MCF 10A (cell line): ENCODE data around the gene CDC45. TPM values are rescaled to one million over a fixed set of nuclear protein-coding genes. Genes with fewer than 3 reads are reported as not detected.

Source experiments
- BruUV-seq: library from RNA; stranded (reverse); fragments of 400-500 nt; replicated peaks from 2 replicates; lab custom pipeline; 2021; lab: Mats Ljungman, UMichigan
- CTCF ChIA-PET: fragments of 300-600 bp; sonication (Branson Sonifier 250); formaldehyde crosslinking; extraction: SDS; loops from one replicate; lab custom pipeline; 2021; ENCODE audit warnings: antibody characterized with exemption, inconsistent platforms; lab: Yijun Ruan, JAX
- POLR2A ChIA-PET: fragments of 300-600, 350-650 bp; sonication (Branson Sonifier 250); formaldehyde crosslinking; extraction: SDS; loops from one replicate; lab custom pipeline; 2020; ENCODE audit warnings: antibody characterized with exemption, inconsistent platforms; lab: Yijun Ruan, JAX
- DNase-seq: peaks from one replicate; pipeline ENCODE4 v3.0.0-alpha.2; 2018; ENCODE audit not compliant: unreplicated experiment
- H3K27ac Mint-ChIP-seq: one replicate; pipeline ENCODE4 v1.8.0; 2022; ENCODE audit warnings: mild to moderate bottlenecking, low read depth, mixed read lengths; ENCODE audit not compliant: unreplicated experiment
- H3K27me3 Mint-ChIP-seq: one replicate; pipeline ENCODE4 v1.8.0; 2022; ENCODE audit warnings: mixed read lengths; ENCODE audit not compliant: insufficient read depth, unreplicated experiment
- H3K36me3 Mint-ChIP-seq: one replicate; pipeline ENCODE4 v1.8.0; 2022; ENCODE audit warnings: mild to moderate bottlenecking, moderate library complexity, mixed read lengths; ENCODE audit not compliant: insufficient read depth, unreplicated experiment
- H3K4me1 Mint-ChIP-seq: one replicate; pipeline ENCODE4 v1.8.0; 2022; ENCODE audit warnings: mixed read lengths; ENCODE audit not compliant: insufficient read depth, unreplicated experiment
- H3K4me3 Mint-ChIP-seq: one replicate; pipeline ENCODE4 v1.8.0; 2022; ENCODE audit warnings: mild to moderate bottlenecking, moderate library complexity, mixed read lengths; ENCODE audit not compliant: unreplicated experiment
- H3K9me3 Mint-ChIP-seq: one replicate; pipeline ENCODE4 v1.8.0; 2022; ENCODE audit warnings: mixed read lengths; ENCODE audit not compliant: unreplicated experiment
- CTCF ChIP-seq: fragments of 200-600 bp; IDR thresholded peaks from one replicate; pipeline ENCODE4 v1.8.0; 2022; ENCODE audit warnings: antibody characterized with exemption, mild to moderate bottlenecking; ENCODE audit not compliant: unreplicated experiment
- intact Hi-C: fragments of 100-400 bp; cut with micrococcal nuclease; formaldehyde crosslinking; loops from 2 replicates; pipeline ENCODE4 v1.14.1; 2022
- total RNA-seq: library from RNA; stranded (reverse); gene quantifications from 2 replicates; pipeline ENCODE4 v1.2.3, GENCODE V29; 2022

The CDC45 gene
- total RNA-seq, 1 experiment from 2014 or later, result 18.6 TPM

GRCh38 chr22:19519041-19519926, 39.6 kb downstream of the CDC45 start:
- no peak for TF ChIP-seq CTCF
- intact Hi-C loops, result no loop called here
- Mint-ChIP-seq H3K9me3 (no peaks in the 10 kb centered on the region), H3K4me3 (no peak overlapping the region), H3K27me3 (no peaks in the 10 kb centered on the region), H3K27ac (no peak overlapping the region), H3K4me1 (no peaks in the 10 kb centered on the region), H3K36me3 (peaks cover 9% of the 10 kb centered on the region)
- no peak for DNase-seq
- ChIA-PET CTCF (interaction anchor here (0.5 kb wide), 1 partner anchor 391 kb away, joined by 3 read pairs; no protein-coding TSS in a partner anchor), POLR2A (no interaction called here)
- BruUV-seq, result no TSS peak

DNA sequence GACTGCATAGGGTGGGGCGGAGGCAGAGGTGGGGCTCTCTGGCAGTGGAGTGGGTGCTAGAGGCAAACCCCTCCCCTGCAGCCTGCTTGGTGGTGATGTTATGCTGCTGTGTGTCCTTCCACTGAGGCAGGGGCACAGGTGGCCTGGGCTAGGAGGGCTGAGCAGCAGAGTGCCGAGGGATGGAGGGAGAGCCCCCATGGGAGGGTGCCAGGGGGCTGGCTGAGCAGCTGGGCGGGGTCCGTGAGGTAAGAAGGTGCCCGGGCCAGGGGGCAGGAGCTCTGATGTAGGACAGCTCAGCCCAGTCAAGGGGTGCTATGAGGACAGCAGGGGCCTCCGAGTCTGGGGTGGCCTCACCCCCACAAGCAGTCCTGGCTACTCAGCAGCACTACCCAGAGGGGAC, 40.3 kb downstream of the CDC45 start:
- peaks cover 9% of the 10 kb centered on the region for H3K36me3 Mint-ChIP-seq
- ChIA-PET POLR2A (no interaction called here), CTCF (no interaction called here)
- no peaks in the 10 kb centered on the region for H3K27me3 Mint-ChIP-seq
- no TSS peak for BruUV-seq
- DNase-seq, result no peak
- no peaks in the 10 kb centered on the region for H3K9me3 Mint-ChIP-seq
- H3K27ac Mint-ChIP-seq, result no peak overlapping the region
- no peak overlapping the region for H3K4me3 Mint-ChIP-seq
- intact Hi-C loops, result no loop called here
- TF ChIP-seq CTCF, result no peak
- H3K4me1 Mint-ChIP-seq, result no peaks in the 10 kb centered on the region

DNA sequence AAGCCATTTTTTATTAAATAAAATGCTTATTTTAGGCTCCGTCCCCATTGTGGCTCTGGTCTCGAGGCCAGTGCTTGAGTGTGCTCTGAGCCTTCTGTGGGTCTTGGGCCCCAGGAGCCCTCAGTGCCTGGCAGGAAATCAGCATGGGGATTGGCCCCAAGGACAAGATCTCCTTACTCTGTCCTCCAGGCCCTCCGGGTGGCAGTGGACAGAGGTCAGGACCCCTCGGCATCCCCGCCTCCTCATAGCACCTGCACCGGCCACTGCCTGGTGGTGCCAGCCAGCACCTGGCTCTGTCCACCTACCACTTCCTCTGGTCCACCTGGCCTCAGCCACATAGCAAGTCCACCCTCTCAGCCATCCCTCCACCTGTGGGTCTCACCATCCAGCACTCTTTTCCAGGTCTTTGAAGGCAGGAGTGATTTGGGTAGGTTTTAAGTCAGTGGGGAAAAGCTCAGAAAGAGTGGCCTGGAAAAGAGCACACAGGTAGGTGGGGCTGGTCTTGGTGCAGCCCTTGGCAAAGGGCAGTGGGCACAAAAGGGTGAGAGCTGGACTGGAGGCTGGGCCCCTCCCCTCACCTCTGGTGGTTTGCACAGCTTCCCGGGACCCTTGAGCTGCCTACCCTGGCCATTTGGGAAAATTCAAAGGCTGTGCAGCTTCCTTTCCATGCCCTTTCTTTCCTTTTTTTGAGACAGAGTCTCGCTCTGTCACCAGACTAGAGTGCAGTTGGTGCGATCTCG, 41.0 kb downstream of the CDC45 start:
- H3K4me3 Mint-ChIP-seq, result no peak overlapping the region
- peaks cover 7% of the 10 kb centered on the region for H3K36me3 Mint-ChIP-seq
- no peak for DNase-seq
- ChIA-PET CTCF (no interaction called here), POLR2A (no interaction called here)
- intact Hi-C loops, result no loop called here
- H3K27ac Mint-ChIP-seq, result no peak overlapping the region
- H3K9me3 Mint-ChIP-seq, result no peaks in the 10 kb centered on the region
- no TSS peak for BruUV-seq
- H3K27me3 Mint-ChIP-seq, result no peaks in the 10 kb centered on the region
- H3K4me1 Mint-ChIP-seq, result no peaks in the 10 kb centered on the region
- no peak for TF ChIP-seq CTCF

DNA sequence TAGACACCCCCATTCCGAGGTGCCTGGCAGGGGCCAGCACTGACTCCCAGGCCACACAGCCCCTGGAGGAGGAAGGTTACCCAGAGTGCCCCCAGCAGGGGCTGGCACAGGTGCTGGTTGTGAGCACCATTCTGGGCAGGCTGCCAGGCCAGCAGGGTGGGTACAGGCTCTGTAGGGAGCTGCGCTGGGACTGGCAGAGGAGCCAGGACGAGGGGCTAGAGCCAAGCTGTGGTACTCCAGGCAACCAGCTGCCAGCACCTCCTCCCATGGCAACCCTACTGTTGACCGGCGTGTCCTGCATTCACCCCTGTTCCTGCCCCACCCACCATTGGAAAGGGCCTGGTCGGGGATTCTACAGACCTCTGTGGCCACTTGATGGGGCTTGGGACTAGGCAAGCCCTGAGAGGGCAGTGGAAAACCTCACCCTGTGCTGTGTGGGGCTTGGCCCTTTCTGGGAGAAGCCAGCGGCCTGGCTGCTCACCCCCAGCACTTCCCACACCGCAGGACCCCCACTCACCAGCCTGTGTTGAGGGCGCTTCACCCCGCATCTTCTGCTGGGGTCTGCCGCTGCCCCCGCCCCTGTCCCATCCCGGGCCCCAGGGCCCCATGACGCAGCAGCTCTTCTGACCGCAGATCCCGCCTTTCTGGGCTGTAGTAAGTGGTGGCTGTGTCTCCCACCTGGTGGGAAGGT, 42.6 kb downstream of the CDC45 start:
- Mint-ChIP-seq H3K4me3 (no peak overlapping the region), H3K36me3 (peaks cover 4% of the 10 kb centered on the region), H3K9me3 (no peaks in the 10 kb centered on the region), H3K4me1 (no peaks in the 10 kb centered on the region), H3K27ac (no peak overlapping the region), H3K27me3 (no peaks in the 10 kb centered on the region)
- intact Hi-C loops, result no loop called here
- CTCF ChIA-PET, result interaction anchor here (0.5 to 0.7 kb wide), 2 partner anchors 448 to 526 kb away, joined by 3 read pairs; no protein-coding TSS in a partner anchor
- no TSS peak for BruUV-seq
- TF ChIP-seq CTCF, result no peak
- POLR2A ChIA-PET, result no interaction called here
- DNase-seq, result no peak
